ENCODE data around the gene GID4. TPM values are rescaled to one million over a fixed set of nuclear protein-coding genes. Genes with fewer than 3 reads are reported as not detected.

Gene GID4
- total RNA-seq = 10 to 100 TPM in 3 of 6 donors, 1 to 10 TPM in 3; 6.3 to 17.1 (median 9.8) TPM

DNA sequence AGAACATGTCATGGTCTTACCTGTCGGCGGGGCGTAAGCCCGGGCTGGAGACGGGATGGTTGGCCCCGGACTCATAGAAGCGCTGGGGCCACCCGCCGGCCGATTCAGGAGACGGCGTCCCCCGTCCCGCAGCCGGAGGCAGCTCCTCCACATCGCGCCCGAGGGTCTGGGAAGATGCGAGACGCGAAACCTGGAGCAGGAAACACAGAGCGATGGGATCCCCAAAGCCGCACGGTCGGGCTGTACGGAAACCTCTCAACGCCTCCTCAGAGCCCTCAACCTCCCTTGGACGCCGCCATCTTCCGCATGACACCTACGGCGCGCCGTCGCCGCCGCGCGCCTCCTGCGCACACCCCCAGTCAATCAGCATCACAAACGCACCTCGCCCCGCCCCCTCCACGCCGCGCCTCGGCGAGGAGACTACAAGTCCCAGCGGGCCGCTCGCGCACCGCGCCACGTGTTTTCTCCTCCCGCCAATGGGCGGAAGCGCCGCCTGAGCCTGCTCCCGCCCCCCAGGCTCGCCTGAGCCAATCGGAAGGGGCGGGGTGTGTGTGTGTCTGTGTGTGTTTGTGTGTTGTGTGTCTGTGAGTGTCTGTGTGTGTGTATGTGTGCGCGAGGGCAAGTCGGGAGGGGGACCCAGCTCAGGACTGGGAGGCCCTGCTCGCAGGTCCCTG lies at the start of gene GID4, which contains the start of gene ATPAF2:
GID4 (plus strand) TSS at position 548 of the 674 bp plus-strand sequence; CDS start at position 605, 57 bp downstream.
ATPAF2 (minus strand) TSS at position 308 of the 674 bp plus-strand sequence; CDS start at position 153, 155 bp downstream.
- peak; percentile 100 for DNase-seq
- TF ChIP-seq, protein P1, sequence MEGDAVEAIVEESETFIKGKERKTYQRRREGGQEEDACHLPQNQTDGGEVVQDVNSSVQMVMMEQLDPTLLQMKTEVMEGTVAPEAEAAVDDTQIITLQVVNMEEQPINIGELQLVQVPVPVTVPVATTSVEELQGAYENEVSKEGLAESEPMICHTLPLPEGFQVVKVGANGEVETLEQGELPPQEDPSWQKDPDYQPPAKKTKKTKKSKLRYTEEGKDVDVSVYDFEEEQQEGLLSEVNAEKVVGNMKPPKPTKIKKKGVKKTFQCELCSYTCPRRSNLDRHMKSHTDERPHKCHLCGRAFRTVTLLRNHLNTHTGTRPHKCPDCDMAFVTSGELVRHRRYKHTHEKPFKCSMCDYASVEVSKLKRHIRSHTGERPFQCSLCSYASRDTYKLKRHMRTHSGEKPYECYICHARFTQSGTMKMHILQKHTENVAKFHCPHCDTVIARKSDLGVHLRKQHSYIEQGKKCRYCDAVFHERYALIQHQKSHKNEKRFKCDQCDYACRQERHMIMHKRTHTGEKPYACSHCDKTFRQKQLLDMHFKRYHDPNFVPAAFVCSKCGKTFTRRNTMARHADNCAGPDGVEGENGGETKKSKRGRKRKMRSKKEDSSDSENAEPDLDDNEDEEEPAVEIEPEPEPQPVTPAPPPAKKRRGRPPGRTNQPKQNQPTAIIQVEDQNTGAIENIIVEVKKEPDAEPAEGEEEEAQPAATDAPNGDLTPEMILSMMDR (IDR thresholded peaks at IDR 0.05) = peak in 2 of 6 experiments; percentile 12 to 39
- no peak for TF ChIP-seq EP300 (IDR thresholded peaks at IDR 0.05)
- peak; percentile 78 to 91 for TF ChIP-seq POLR2AphosphoS5 (IDR thresholded peaks at IDR 0.05)
- peak in 2 of 4 donors; percentile 24 to 63 for TF ChIP-seq POLR2A (IDR thresholded peaks at IDR 0.05)
- Histone ChIP-seq H3K27ac (peak within 1 kb of the TSS; percentile 72 to 92 (median 78)), H3K4me1 (peaks cover 24 to 38% (median 30%) of the 10 kb centered on the region in 4 donors), H3K36me3 (no peaks in the 10 kb centered on the region), H3K27me3 (no peaks in the 10 kb centered on the region), H3K4me3 (peak within 1 kb of the TSS; percentile 78 to 97 (median 92)), H3K9me3 (no peaks in the 10 kb centered on the region)
- 0% methylated on average over 1 to 52 of the region's 67 CpGs for WGBS, 2 donors
- peak; percentile 98 to 99 for ATAC-seq (ENCODE audit: low FRiP score in 2 of 2)

DNA sequence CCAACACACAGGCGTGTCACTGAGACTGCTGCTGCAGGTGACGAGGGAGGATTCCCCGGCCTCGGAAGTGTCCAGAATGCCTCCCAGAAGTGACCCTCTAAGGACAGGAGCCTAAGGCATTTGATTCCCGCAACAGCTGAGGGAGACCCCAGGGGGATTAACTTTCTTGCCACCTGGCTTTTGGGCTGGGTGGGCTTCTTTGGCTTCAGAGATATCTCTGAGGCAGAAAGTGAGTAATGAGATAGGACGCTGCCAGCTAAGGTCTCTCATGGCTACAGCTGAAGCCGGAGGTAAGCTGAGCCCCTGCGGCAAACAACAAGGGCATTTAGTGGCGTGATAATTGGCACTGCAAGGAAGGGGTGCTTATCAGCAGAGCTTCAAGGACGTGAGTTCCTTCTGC lies 49.6 kb upstream of the GID4 start:
- Histone ChIP-seq H3K27me3 (no peaks in the 10 kb centered on the region), H3K36me3 (peaks cover 0 to 5% (median 0%) of the 10 kb centered on the region in 4 donors), H3K4me3 (no peak overlapping the region), H3K9me3 (no peaks in the 10 kb centered on the region), H3K27ac (no peak overlapping the region), H3K4me1 (no peaks in the 10 kb centered on the region)
- WGBS, 2 donors = 85 to 91% methylated on average over 8 to 10 of the region's 10 CpGs
- TF ChIP-seq POLR2AphosphoS5 (IDR thresholded peaks at IDR 0.05) (no peak), EP300 (IDR thresholded peaks at IDR 0.05) (no peak), POLR2A (IDR thresholded peaks at IDR 0.05) (no peak)
- TF ChIP-seq, protein P1 (IDR thresholded peaks at IDR 0.05) = no peak
- ATAC-seq (ENCODE audit: low FRiP score in 2 of 2) (no peak), DNase-seq (no peak)

DNA sequence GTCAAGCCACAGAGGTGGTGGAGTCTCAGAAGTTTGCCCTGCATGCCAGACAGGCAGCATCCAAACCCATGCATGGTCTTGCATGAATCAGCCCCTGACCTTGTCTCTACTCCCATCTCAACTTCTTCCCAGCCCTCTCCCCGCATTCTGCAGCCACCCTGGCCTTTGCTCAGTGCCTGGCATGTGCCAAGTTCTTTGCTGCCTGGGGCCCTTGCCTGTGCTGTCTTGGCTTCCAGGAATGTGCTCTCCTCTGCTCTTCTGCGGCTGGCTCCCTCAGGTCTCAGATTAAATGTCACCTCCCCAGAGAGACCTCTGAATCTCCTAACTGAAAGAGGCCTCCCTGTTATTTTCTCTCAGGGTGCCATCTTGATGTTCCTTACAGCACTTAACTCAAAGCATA lies 48.9 kb upstream of the GID4 start:
- peaks cover 0 to 5% (median 0%) of the 10 kb centered on the region in 4 donors for H3K36me3 ChIP-seq
- TF ChIP-seq POLR2AphosphoS5 (IDR thresholded peaks at IDR 0.05) (no peak), POLR2A (IDR thresholded peaks at IDR 0.05) (no peak), EP300 (IDR thresholded peaks at IDR 0.05) (no peak)
- TF ChIP-seq, protein P1 (IDR thresholded peaks at IDR 0.05) = no peak
- 78 to 85% methylated on average over 2 of the region's 2 CpGs for WGBS, 2 donors
- no peak overlapping the region for H3K4me3 ChIP-seq
- no peaks in the 10 kb centered on the region for H3K27me3 ChIP-seq
- H3K27ac ChIP-seq = no peak overlapping the region
- ATAC-seq (ENCODE audit: low FRiP score in 2 of 2) = no peak
- DNase-seq = no peak
- no peaks in the 10 kb centered on the region for H3K9me3 ChIP-seq
- no peaks in the 10 kb centered on the region for H3K4me1 ChIP-seq

DNA sequence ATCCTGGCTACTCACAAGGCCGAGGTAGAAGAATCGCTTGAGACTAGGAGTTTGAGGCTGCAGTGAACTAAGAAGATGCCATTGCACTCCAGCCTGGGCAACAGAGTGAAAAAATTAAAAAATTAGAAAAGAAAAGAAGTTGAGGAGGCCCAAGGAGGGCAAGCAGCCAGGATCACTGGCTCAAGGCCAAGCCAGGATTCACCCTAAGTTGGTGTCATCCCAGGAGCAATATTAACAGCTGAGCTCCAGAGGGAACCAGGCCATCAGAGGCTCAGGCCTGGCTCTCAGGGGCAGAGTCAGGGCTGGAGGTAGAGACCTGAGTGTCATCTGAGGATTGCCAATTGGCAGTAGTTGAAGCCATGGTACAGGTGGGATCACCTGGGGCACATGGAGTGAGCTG lies 45.8 kb upstream of the GID4 start:
- 94 to 100% methylated on average over 2 of the region's 2 CpGs for WGBS, 2 donors
- TF ChIP-seq, protein P1 (IDR thresholded peaks at IDR 0.05) = no peak
- TF ChIP-seq POLR2A (IDR thresholded peaks at IDR 0.05) (no peak), POLR2AphosphoS5 (IDR thresholded peaks at IDR 0.05) (no peak), EP300 (IDR thresholded peaks at IDR 0.05) (no peak)

More for the DNA sequence above, 45.8 kb upstream of the GID4 start:
- no peak for ATAC-seq (ENCODE audit: low FRiP score in 2 of 2)
- H3K4me3 ChIP-seq = no peak overlapping the region
- H3K9me3 ChIP-seq = no peaks in the 10 kb centered on the region
- H3K36me3 ChIP-seq = peaks cover 0 to 5% (median 0%) of the 10 kb centered on the region in 4 donors
- no peaks in the 10 kb centered on the region for H3K4me1 ChIP-seq
- DNase-seq = no peak
- H3K27me3 ChIP-seq = no peaks in the 10 kb centered on the region
- H3K27ac ChIP-seq = no peak overlapping the region
